ENCODE data around the gene TBC1D30.

- TF ChIP-seq, protein P1, sequence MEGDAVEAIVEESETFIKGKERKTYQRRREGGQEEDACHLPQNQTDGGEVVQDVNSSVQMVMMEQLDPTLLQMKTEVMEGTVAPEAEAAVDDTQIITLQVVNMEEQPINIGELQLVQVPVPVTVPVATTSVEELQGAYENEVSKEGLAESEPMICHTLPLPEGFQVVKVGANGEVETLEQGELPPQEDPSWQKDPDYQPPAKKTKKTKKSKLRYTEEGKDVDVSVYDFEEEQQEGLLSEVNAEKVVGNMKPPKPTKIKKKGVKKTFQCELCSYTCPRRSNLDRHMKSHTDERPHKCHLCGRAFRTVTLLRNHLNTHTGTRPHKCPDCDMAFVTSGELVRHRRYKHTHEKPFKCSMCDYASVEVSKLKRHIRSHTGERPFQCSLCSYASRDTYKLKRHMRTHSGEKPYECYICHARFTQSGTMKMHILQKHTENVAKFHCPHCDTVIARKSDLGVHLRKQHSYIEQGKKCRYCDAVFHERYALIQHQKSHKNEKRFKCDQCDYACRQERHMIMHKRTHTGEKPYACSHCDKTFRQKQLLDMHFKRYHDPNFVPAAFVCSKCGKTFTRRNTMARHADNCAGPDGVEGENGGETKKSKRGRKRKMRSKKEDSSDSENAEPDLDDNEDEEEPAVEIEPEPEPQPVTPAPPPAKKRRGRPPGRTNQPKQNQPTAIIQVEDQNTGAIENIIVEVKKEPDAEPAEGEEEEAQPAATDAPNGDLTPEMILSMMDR (conservative IDR thresholded peaks at IDR 0.05): peak; percentile 38; the same call in 1 of the 2 replicates
- no peak for TF ChIP-seq EZH2 (IDR thresholded peaks at IDR 0.05; ENCODE audit: low read depth)
Measured at GRCh38 chr12:64780132-64780530, 44.3 kb upstream of the TBC1D30 start.

Measured in PC-9 (cell line).